Large intestine (tissue), 3 donors: ENCODE data around the gene MRPS34. TPM values are rescaled to one million over a fixed set of nuclear protein-coding genes. Genes with fewer than 3 reads are reported as not detected.

ENCODE experiments used
- DNase-seq, 2 donors: peaks; one replicate each; pipeline versions ENCODE4 v3.0.0 to v3.0.0-alpha.2; 2013
- H3K27ac ChIP-seq: one replicate; pipeline ENCODE4 v1.5.1; 2013; ENCODE audit warnings: low read length
- H3K27me3 ChIP-seq: 2 replicates; pipeline ENCODE4 v1.6.1; 2013; ENCODE audit warnings: low read length; ENCODE audit not compliant: control insufficient read depth, insufficient read depth
- H3K36me3 ChIP-seq: 2 replicates; pipeline ENCODE4 v1.6.1; 2013; ENCODE audit warnings: low read length; ENCODE audit not compliant: control insufficient read depth, insufficient read depth
- H3K4me1 ChIP-seq: one replicate; pipeline ENCODE4 v1.6.1; 2013; ENCODE audit warnings: low read length; ENCODE audit not compliant: control insufficient read depth, insufficient read depth
- H3K4me3 ChIP-seq: one replicate; pipeline ENCODE4 v1.5.1; 2013; ENCODE audit warnings: low read length
- H3K9me3 ChIP-seq: one replicate; pipeline ENCODE4 v1.6.1; 2013; ENCODE audit warnings: mild to moderate bottlenecking, low read depth, low read length, moderate library complexity; ENCODE audit not compliant: control insufficient read depth
- WGBS: methylation state at CpG from one replicate; pipeline ENCODE4 v1.1.5; 2013; ENCODE audit warnings: low lambda C conversion rate; ENCODE audit not compliant: insufficient coverage; 5-methylcytosine and 5-hydroxymethylcytosine counted together
- polyA plus RNA-seq: library from polyadenylated mRNA; unstranded; fragments of 120-200 nt; gene quantifications from one replicate; pipeline ENCODE4 v1.2.1, GENCODE V29; 2013

Gene MRPS34
- polyA plus RNA-seq, 1 donor = 82.8 TPM

DNA sequence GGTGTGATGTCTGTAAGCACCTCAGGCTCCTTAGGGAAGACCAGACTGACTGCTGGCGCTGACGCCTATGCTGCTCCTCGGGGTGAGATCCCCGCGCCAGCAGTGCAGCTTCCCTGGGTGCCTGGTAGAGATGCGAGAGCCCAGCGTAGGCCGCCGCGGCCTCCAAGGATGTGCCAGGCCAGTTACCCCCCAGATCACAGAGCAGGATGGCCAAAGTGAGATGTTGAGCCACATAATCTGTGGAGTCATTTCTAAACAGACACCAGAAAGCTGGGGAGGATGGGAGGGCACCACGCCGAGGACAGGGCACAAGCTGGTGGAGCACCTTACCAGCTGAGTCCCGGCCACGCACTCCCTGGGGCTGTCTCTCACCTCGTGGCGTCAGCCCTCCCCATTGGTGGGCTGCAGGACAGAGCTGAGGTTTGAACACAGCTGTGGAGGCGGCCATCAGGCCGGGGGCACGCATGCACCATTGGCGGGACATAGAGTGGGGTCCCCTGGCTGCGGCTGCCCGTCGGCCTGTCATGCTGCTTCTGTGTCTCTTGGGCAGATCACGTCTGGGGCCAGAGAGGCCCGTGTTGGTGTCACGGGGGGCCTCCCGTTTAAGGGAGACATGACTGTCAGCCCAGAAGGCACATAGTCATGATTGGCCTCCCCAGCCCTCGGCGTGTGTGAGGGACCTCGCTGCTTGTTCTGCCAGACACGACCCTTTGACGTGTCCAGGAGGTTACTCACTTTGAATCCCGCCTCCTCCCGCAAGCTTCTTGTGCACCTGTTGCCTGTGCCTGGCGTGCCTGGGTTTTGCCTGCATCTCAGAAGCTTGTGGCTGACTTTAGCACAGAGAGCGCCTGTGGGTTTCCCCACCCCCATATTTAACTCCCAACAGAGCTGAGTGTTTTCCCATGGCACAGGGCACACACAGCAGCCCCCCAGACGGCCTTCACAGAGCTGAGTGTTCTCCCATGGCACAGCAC is 45.0 kb downstream of the MRPS34 start:
- no peaks in the 10 kb centered on the region for H3K9me3 ChIP-seq
- H3K36me3 ChIP-seq = peaks cover 56% of the 10 kb centered on the region
- no peaks in the 10 kb centered on the region for H3K4me1 ChIP-seq
- H3K27me3 ChIP-seq = no peaks in the 10 kb centered on the region
- DNase-seq = no peak
- no CpG with 5 or more reads among the region's 37 CpGs for whole genome bisulfite sequencing
- H3K27ac ChIP-seq = no peak overlapping the region
- H3K4me3 ChIP-seq = no peak overlapping the region

DNA sequence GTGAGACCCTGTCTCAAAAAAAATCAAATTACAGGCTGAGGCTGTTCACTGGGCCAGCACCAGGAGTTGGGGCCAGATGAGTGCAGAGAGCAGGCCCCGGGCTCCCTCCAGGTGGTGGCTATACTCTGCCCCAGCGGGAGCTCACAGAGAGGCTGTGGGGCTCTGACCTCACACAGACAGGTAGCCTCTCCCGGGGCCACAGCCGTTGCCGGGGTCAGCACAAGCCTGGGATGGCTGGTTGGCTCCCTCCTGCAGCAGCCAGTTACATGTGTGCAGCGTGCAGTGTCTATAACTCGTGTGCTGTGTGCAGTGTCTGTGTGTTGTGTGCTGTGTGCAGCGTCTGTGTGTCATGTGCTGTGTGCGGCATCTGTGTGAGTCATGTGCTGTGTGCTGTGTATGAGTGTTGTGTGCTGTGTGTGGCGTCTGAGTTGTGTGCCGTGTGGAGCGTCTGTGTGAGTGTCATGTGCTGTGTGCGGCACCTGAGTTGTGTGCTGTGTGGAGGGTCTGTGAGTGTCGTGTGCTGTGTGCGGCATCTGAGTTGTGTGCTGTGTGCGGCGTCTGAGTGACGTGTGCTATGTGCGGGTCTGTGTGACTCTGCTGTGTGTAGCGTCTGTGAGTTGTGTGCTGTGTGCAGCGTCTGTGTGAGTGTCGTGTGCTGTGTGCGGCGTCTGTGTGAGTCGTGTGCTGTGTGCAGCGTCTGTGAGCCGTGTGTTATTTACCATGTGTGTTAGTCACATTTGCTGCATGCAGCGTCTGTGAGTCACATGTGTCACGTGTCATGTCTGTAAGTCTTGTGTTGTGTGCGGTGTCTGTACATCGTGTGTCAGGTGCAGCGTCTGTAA is 46.1 kb downstream of the MRPS34 start:
- WGBS = no CpG with 5 or more reads among the region's 32 CpGs
- peaks cover 46% of the 10 kb centered on the region for H3K36me3 ChIP-seq

DNA sequence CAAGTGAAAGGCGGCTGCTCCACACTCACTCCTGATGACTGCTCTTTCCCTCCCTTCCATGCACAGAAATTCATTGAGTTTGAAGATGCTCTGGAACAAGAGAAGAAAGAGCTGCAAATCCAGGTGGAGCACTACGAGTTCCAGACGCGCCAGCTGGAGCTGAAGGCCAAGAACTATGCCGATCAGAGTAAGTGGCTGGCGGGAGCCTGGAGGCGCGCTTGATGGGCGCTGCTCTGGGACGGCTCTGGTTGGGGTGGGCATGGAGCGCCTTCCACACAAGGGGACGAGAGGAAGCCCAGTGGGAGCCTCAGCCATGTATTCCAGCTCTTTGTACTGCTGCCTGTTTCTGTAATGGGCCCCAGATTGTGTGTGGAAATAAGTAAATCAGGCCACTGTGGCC is 48.4 kb downstream of the MRPS34 start:
- WGBS = no CpG with 5 or more reads among the region's 12 CpGs
- peaks cover 42% of the 10 kb centered on the region for H3K36me3 ChIP-seq

More for the DNA sequence above, 46.1 kb downstream of the MRPS34 start:
- Histone ChIP-seq H3K9me3 (no peaks in the 10 kb centered on the region), H3K27ac (no peak overlapping the region), H3K4me1 (peaks cover 3% of the 10 kb centered on the region), H3K27me3 (no peaks in the 10 kb centered on the region), H3K4me3 (no peak overlapping the region)
- no peak for DNase-seq

DNA sequence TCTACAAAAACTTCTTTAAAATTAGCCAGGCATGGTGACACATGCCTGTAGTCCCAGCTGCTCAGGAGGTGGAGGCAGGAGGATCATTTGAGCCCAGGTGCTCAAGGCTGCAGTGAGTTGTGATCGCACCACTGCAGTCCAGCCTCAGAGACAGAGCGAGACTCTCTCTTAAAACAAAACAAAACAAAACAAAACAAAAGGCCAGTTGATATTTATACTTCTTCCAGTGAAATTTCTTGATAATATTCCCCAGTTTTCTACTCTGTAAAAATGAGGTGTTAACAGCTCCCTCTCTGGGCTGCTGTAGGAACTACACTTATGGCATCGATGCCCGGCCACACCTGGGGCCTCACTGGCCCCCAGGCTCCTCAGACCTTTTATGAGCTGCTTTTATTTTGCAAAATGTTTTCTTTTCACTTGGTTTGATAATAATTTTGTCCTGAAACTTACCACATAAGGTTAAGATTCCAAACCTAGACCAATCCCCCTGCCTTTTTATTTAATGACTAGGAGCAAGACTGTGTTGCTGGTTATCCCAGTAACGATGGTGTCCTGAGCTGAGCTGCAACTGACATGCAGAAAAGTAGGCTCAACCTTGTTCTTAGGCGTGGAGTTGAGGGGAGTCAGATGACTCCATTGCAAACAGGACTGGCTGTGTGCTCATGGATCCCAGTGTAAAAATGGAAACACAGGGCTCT is 49.3 kb downstream of the MRPS34 start:
- 100% methylated on average over 1 of the region's 6 CpGs for WGBS
- Histone ChIP-seq H3K4me3 (no peak overlapping the region), H3K4me1 (peaks cover 3% of the 10 kb centered on the region), H3K9me3 (no peaks in the 10 kb centered on the region), H3K27ac (no peak overlapping the region), H3K27me3 (no peaks in the 10 kb centered on the region), H3K36me3 (peaks cover 34% of the 10 kb centered on the region)
- peak in 1 of 2 donors; percentile 27 for DNase-seq

More for the DNA sequence above, 48.4 kb downstream of the MRPS34 start:
- no peak for DNase-seq
- H3K27me3 ChIP-seq = no peaks in the 10 kb centered on the region
- H3K27ac ChIP-seq = no peak overlapping the region
- no peaks in the 10 kb centered on the region for H3K9me3 ChIP-seq
- peaks cover 3% of the 10 kb centered on the region for H3K4me1 ChIP-seq
- no peak overlapping the region for H3K4me3 ChIP-seq

Other genes with a start within 250 kb of the MRPS34 start
- 9.4 TPM for gene TMEM204, start 239.5 kb downstream of the MRPS34 start, polyA plus RNA-seq
- 14.2 TPM for gene IFT140, start 161.1 kb downstream of the MRPS34 start, polyA plus RNA-seq
- gene CRAMP1, start 160.8 kb downstream of the MRPS34 start, polyA plus RNA-seq = 22.0 TPM
- gene JPT2, start 94.9 kb downstream of the MRPS34 start, polyA plus RNA-seq = 52.2 TPM
- 67.8 TPM for gene MAPK8IP3, start 66.9 kb downstream of the MRPS34 start, polyA plus RNA-seq
- 57.7 TPM for gene NME3, start 1.6 kb downstream of the MRPS34 start, polyA plus RNA-seq
- gene EME2, start 324 bp downstream of the MRPS34 start, polyA plus RNA-seq = 12.2 TPM
- gene SPSB3, start 9.4 kb upstream of the MRPS34 start, polyA plus RNA-seq = 36.5 TPM
- gene NUBP2, start 9.8 kb upstream of the MRPS34 start, polyA plus RNA-seq = 39.4 TPM
- gene IGFALS, start 20.6 kb upstream of the MRPS34 start, polyA plus RNA-seq = 8.3 TPM
- 55.5 TPM for gene HAGH, start 53.7 kb upstream of the MRPS34 start, polyA plus RNA-seq
- 49.6 TPM for gene FAHD1, start 54.1 kb upstream of the MRPS34 start, polyA plus RNA-seq
- 0.54 TPM for gene MEIOB, start 99.0 kb upstream of the MRPS34 start, polyA plus RNA-seq
- gene HS3ST6, start 145.3 kb upstream of the MRPS34 start, polyA plus RNA-seq = 0.04 TPM
- gene MSRB1, start 170.1 kb upstream of the MRPS34 start, polyA plus RNA-seq = 38.8 TPM
- 0.22 TPM for gene RPL3L, start 181.6 kb upstream of the MRPS34 start, polyA plus RNA-seq
- 128 TPM for gene NDUFB10, start 186.4 kb upstream of the MRPS34 start, polyA plus RNA-seq
- 3,022 TPM for gene RPS2, start 191.7 kb upstream of the MRPS34 start, polyA plus RNA-seq
- 0.09 TPM for gene RNF151, start 193.7 kb upstream of the MRPS34 start, polyA plus RNA-seq
- 32.9 TPM for gene TBL3, start 198.9 kb upstream of the MRPS34 start, polyA plus RNA-seq
- 2.8 TPM for gene NOXO1, start 208.3 kb upstream of the MRPS34 start, polyA plus RNA-seq
- 48.5 TPM for gene GFER, start 211.1 kb upstream of the MRPS34 start, polyA plus RNA-seq
- gene SYNGR3, start 216.8 kb upstream of the MRPS34 start, polyA plus RNA-seq = 4.2 TPM
- gene ZNF598, start 236.7 kb upstream of the MRPS34 start, polyA plus RNA-seq = 28.9 TPM
- gene NPW, start 246.7 kb upstream of the MRPS34 start, polyA plus RNA-seq = 4.4 TPM